Measurements from ENCODE around the gene IL15.

GRCh38 chr4:141599853-141600252 is 36.5 kb upstream of the IL15 start:
- TF ChIP-seq MAX (IDR thresholded peaks at IDR 0.05) (no peak), CTCF (IDR thresholded peaks at IDR 0.05; ENCODE audit: low read depth, low read length, missing input control) (no peak), SP1 (IDR thresholded peaks at IDR 0.05) (no peak), ATF3 (IDR thresholded peaks at IDR 0.05) (no peak), JUND (IDR thresholded peaks at IDR 0.05) (no peak), RAD21 (IDR thresholded peaks at IDR 0.05) (no peak)
